ENCODE measurements around the gene SLC16A6.
"Not testable (repeated sequence)": the region's sequence is repeated elsewhere in the genome, so short reads cannot be mapped to it uniquely, and the experiment has no call there.

Gene SLC16A6

GRCh38 chr17:68246271-68247028 is 44.5 kb downstream of the SLC16A6 start:
- DNase-seq = no peak

GRCh38 chr17:68239632-68240366 is 51.1 kb downstream of the SLC16A6 start:
- no peak for DNase-seq

DNA sequence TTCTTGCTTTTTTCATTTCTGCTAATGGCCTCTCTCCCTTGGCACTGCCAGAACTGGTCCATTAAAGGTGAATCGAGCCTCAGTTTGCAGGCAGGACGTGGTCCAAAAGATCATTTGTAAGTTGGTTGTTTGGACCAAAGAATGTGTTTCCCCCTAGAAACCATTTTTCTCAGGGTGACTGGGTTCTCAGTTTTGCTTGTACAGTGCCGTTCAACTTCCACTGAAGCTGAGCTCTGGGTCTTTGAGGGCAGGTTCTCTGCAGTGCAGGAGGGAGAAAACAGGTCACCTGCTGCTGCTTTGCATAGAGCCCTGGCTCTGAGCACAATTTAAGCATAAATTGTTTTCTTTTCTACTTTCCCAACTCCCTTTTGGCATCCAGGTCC is 52.1 kb downstream of the SLC16A6 start:
- DNase-seq = no peak

- DNase-seq = no peak
These were observed 52.6 kb downstream of the SLC16A6 start for GRCh38 chr17:68238164-68238870.

DNA sequence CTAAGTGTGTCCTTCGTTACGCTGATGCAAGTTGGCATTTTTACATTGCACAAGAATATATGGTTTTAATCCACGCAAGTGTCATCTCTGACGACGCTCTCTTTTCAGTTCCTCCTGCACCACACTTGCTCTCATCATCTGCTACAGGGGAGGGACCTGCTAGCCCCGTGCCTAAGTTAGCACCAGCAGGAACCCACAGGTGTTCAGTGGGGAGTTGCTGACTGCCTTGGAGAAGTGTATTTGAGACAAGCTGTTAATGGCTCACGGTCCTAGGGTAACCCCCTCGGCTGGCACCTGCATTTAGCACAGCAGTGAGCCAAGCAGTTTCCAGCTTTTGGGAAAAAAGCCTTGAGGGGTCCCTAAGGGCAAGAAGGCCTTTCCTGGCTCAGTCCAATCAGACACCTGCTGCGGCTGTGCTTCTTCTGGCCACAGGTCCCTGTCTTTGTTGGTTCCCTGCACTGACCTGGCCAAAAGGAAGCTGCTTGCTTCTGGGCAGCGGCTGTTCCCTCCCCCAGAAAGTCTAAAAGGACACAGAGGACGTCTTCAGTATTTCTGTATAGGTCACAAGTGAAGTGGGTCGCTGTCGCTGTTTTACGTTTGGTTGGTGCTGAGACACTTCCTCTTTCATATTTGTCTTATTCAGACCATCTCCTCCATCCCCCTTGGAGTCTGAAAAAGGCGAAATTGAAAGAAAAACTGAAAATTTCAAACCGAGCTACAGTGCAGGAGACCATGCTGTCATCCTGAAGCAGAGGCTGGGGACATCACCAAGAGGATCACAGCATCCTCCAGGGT is 53.4 kb downstream of the SLC16A6 start:
- DNase-seq = not testable (repeated sequence)

GRCh38 chr17:68235336-68235791 is 55.6 kb downstream of the SLC16A6 start:
- DNase-seq = not testable (repeated sequence)

- DNase-seq = not testable (repeated sequence)
These were observed 56.1 kb downstream of the SLC16A6 start for GRCh38 chr17:68234726-68235335.

- not testable (repeated sequence) for DNase-seq
These were observed 58.2 kb downstream of the SLC16A6 start for GRCh38 chr17:68232741-68233140.

DNA sequence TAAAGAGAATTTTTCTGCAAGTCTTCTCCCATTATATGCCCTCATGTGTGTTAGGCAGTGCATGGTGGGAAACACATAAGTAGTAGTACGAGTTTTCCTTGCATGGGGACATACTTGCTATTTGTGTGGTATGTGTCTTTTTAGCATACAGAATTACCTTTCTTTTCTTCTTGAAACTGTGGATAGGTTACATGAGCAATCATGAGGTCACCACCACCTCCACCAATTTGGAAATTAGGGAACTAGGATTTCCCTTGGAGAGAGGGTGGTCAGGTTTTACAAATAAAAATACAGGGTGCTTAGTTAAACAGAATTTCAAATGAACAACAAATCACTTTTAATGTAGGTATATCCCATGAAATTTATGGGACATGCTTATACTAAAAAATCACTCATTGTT is 59.4 kb downstream of the SLC16A6 start:
- no peak for DNase-seq

DNA sequence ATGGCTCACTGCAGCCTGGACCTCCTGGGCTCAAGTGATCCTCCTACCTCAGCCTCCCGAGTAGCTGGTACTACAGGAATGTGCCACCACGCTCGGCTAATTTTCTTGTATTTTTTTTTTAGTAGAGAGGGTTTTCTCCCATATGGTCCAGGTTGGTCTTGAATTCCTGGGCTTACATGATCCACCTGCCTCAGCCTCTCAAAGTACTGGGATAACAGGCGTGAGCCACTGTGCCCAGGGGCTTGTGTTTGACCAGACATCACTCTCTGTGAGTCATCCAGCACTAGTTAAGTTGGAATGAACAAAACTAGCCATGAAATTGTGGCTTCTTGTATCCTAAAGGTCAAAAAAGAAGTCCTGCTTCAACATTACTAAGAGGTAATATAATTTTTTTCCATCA is 59.8 kb downstream of the SLC16A6 start:
- not testable (repeated sequence) for DNase-seq

- no peak for DNase-seq
These were observed 61.3 kb downstream of the SLC16A6 start for GRCh38 chr17:68229619-68230018.

DNA sequence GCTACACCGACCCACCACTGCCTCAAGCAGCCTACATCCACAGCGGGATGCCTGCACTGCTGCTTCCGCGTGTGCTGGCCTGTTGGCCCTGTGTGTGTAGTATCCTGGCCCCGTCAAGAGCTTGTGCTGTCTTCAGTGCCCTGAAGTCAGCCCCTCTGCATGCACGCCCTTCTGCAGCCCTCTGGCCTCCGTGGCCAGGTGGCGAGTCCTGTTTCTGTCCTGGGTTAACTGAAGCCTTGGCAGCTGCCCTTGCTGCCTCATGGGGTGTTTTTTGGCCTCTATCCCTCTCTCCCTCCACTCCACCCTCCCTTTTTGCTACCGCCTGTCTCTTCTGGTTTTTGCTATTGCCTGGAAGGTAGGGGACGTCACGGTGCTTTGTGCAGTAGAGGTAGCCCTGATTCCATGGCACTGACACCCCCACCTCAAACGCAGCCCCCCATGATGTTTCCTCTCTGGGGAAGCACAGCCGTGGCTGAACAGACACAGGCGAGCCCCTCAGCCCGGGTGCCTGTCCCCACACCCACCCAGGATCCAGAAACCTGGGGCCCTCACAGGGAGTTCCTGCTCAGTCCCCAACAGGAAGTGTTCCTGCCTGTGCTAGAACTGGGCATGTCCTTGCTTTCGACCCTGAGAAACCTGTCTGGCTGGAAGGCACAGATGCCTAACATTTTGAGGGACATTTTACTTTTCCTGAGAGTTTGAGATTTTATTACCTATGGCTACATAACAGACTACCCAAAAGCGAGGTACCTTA is 61.9 kb downstream of the SLC16A6 start:
- DNase-seq = no peak

- not testable (repeated sequence) for DNase-seq
These were observed 62.8 kb downstream of the SLC16A6 start for GRCh38 chr17:68228039-68228680.

GRCh38 chr17:68225055-68225454 is 65.9 kb downstream of the SLC16A6 start:
- DNase-seq = not testable (repeated sequence)

DNA sequence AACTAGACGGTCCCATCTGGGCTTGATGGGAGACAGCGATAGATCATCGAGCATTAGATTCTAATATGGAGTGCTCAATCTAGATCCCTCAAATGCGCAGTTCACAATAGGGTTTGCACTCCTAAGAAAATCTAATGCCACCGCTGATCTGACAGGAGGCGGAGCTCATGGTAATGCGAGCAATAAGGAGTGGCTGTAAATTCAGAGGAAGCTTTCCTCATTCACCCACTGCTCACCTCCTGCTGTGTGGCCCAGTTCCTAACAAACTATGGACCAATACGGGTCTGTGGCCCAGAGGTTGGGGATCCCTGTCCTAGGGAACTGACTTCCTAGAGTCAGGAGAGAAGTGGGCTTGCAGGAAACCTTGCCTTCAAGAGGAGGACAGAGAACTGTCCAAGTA is 68.3 kb downstream of the SLC16A6 start:
- DNase-seq = no peak

DNA sequence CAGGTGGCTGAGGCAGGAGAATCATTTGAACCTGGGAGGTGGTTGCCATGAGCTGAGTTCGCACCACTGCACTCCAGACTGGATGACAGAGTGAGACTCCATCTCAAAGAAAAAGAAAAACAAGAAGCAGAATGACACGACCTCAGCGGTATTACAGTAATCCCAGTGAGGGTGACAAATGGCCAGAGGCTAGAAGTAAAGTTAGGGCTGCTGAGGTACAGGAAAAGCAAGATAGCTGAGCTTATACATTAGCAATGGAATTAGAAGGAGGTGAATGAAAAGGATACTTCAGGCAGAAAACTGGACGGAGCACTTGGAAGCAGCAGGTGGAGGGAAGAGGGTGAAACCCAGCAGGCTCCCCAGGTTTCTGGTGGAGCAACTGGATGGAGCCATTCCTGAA is 69.1 kb downstream of the SLC16A6 start:
- DNase-seq = no peak

DNA sequence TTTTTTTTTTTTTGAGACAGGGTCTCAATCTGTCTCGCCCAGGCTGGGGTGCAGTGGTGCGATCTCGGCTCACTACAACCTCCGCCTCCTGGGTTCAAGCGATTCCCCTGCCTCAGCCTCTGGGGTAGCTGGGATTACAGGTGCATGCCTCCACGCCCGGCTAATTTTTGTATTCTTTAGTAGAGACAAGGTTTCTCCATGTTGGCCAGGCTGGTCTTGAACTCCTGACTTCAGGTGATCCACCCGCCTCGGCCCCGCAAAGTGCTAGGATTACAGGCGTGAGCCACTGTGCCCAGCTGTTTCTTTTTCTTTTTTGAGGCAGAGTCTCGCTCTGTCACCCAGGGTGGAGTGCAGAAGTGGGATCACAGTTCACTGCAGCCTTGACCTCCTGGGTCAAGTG is 70.1 kb downstream of the SLC16A6 start:
- not testable (repeated sequence) for DNase-seq

- DNase-seq = not testable (repeated sequence)
These were observed 70.7 kb downstream of the SLC16A6 start for GRCh38 chr17:68220186-68220585.

DNA sequence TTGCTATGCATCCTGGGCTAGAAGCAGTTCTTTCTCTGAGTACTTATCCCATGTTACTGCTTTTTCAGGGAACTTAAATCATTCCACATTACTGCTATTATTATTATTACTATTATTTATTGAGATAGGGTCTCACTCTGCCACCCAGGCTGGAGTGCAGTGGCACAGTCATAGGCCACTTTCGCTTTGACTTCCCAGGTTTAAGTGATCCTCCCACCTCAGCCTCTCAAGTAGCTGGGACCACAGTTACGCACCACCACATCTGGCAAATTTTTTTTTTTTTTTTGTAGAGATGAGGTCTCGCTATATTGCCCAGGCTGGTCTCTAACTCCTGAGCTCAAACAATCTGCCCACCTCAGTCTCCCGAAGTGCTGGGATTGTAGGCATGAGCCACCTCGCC is 71.5 kb downstream of the SLC16A6 start:
- not testable (repeated sequence) for DNase-seq
